HCT116 (cell line): Measurements from ENCODE around the gene PIN1. TPM values are rescaled to one million over a fixed set of nuclear protein-coding genes. Genes with fewer than 3 reads are reported as not detected.

Experiments used
- ATAC-seq: fragments of 200-7000 bp; cut with Tn5 transposase; 2 replicates; pipeline ENCODE4 v1.9.1; 2020; ENCODE audit warnings: mild to moderate bottlenecking, moderate library complexity
- BruUV-seq: library from RNA; stranded (reverse); fragments of 400-500 nt; replicated peaks from 2 replicates; lab custom pipeline; 2021; lab: Mats Ljungman, UMichigan
- CTCF ChIA-PET: fragments of 300-600 bp; sonication (Branson Sonifier 250); formaldehyde crosslinking; loops from one replicate; lab custom pipeline; 2021; ENCODE audit warnings: antibody characterized with exemption; lab: Charles Lee
- POLR2A ChIA-PET: fragments of 300-600, 350-600 bp; sonication (Branson Sonifier 250); formaldehyde crosslinking; loops from one replicate; lab custom pipeline; 2021; ENCODE audit warnings: antibody characterized with exemption; lab: Charles Lee
- RAD21 ChIA-PET, 2 experiments: fragments of 300-600 bp; sonication (Branson Sonifier 250); formaldehyde crosslinking; loops; one replicate each; lab custom pipeline; 2023; ENCODE audit warnings: low total read pairs in 2 of 2; ENCODE audit not compliant: uncharacterized antibody in 2 of 2, unreplicated experiment in 2 of 2, low non-redundant PET in 1 of 2; lab: Charles Lee
- DNase-seq: peaks from one replicate; pipeline ENCODE4 v3.0.0-alpha.2; 2010; ENCODE audit warnings: low read depth, low spot score
- H2AFZ ChIP-seq: fragments of 200-600 bp; shearing (Covaris generic), sonication (generic); 2 replicates; pipeline ENCODE4 v1.6.1; 2017; ENCODE audit warnings: low read depth, mixed run types, mixed read lengths, antibody characterized with exemption, low read length; ENCODE audit not compliant: poor library complexity, severe bottlenecking
- H3K27ac ChIP-seq: 2 replicates; pipeline ENCODE4 v1.5.1; 2012; ENCODE audit warnings: low read depth, low read length
- H3K27me3 ChIP-seq: fragments of 200-600 bp; sonication (generic); 2 replicates; pipeline ENCODE4 v1.6.1; 2016; ENCODE audit warnings: mixed run types, low read length, mixed read lengths; ENCODE audit not compliant: insufficient read depth
- H3K36me3 ChIP-seq, 2 experiments: fragments of 200-500 bp in 1 of 2; fragments of 200-600 bp in 1 of 2; sonication (Bioruptor generic) in 1 of 2; sonication (generic) in 1 of 2; 2 replicates each; pipeline versions ENCODE4 v1.5.1 to v1.6.1; 2014 to 2016; ENCODE audit warnings: low read length in 2 of 2, inconsistent platforms in 1 of 2, mixed read lengths in 1 of 2, mixed run types in 1 of 2; ENCODE audit not compliant: insufficient read depth in 2 of 2, control insufficient read depth in 1 of 2
- H3K4me1 ChIP-seq, 2 experiments: fragments of 200-600 bp in 1 of 2; sonication (generic) in 1 of 2; 2 replicates each; pipeline versions ENCODE4 v1.5.1 to v1.6.1; 2012 to 2017; ENCODE audit warnings: low read length in 2 of 2, inconsistent platforms in 1 of 2, mild to moderate bottlenecking in 1 of 2, mixed read lengths in 1 of 2, mixed run types in 1 of 2, moderate library complexity in 1 of 2; ENCODE audit not compliant: insufficient read depth in 2 of 2, control insufficient read depth in 1 of 2
- H3K4me2 ChIP-seq: fragments of 200-600 bp; sonication (generic); 2 replicates; pipeline ENCODE4 v1.6.1; 2017; ENCODE audit warnings: mixed run types, low read length, mixed read lengths
- H3K4me3 ChIP-seq, 2 experiments: fragments of 200-600 bp in 1 of 2; sonication (generic) in 1 of 2; replicated peaks in 1 of 2; 2 replicates each; pipeline ENCODE4 v1.5.1; 2011 to 2016; ENCODE audit warnings: low read length in 2 of 2, control low read depth in 1 of 2, low read depth in 1 of 2, mild to moderate bottlenecking in 1 of 2, mixed read lengths in 1 of 2, mixed run types in 1 of 2
- H3K79me2 ChIP-seq: fragments of 200-600 bp; sonication (generic); 2 replicates; pipeline ENCODE4 v1.6.1; 2017; ENCODE audit warnings: mild to moderate bottlenecking, mixed run types, low read length, moderate library complexity, mixed read lengths; ENCODE audit not compliant: insufficient read depth
- H3K9ac ChIP-seq: fragments of 200-600 bp; sonication (generic); 2 replicates; pipeline ENCODE4 v1.6.1; 2016; ENCODE audit warnings: low read length, mixed read lengths
- H3K9me2 ChIP-seq: fragments of 200-600 bp; sonication (generic), shearing (Covaris generic); 2 replicates; pipeline ENCODE4 v1.6.1; 2017; ENCODE audit warnings: mixed run types, mild to moderate bottlenecking, moderate library complexity; ENCODE audit not compliant: insufficient read depth
- H3K9me3 ChIP-seq, 2 experiments: fragments of 200-500 bp in 1 of 2; fragments of 200-600 bp in 1 of 2; sonication (Bioruptor generic) in 1 of 2; sonication (generic) in 1 of 2; 2 replicates each; pipeline ENCODE4 v1.6.1; 2014 to 2017; ENCODE audit warnings: low read length in 2 of 2, mixed read lengths in 2 of 2, inconsistent platforms in 1 of 2, low read depth in 1 of 2, mild to moderate bottlenecking in 1 of 2, mixed run types in 1 of 2, moderate library complexity in 1 of 2; ENCODE audit not compliant: control insufficient read depth in 1 of 2, insufficient read depth in 1 of 2
- H4K20me1 ChIP-seq: fragments of 200-600 bp; sonication (generic), shearing (Covaris generic); 2 replicates; pipeline ENCODE4 v1.6.1; 2017; ENCODE audit warnings: mixed run types, mild to moderate bottlenecking, moderate library complexity; ENCODE audit not compliant: insufficient read depth
- POLR2A ChIP-seq: IDR thresholded peaks from 2 replicates; pipeline ENCODE4 v1.7.0; 2011; ENCODE audit warnings: borderline replicate concordance; ENCODE audit not compliant: insufficient read depth, insufficient read length; ENCODE audit errors: extremely low read depth
- SRF ChIP-seq: IDR thresholded peaks from 2 replicates; pipeline ENCODE4 v1.6.1; 2012; ENCODE audit warnings: low read depth
- intact Hi-C: fragments of 100-400 bp; cut with micrococcal nuclease; formaldehyde crosslinking; loops from 2 replicates; pipeline ENCODE4 v1.10.0; 2022
- total RNA-seq: library from RNA; stranded (reverse); gene quantifications from one replicate; pipeline ENCODE4 v1.2.1, GENCODE V29; 2021; ENCODE audit not compliant: unreplicated experiment
- TF ChIP-seq, protein P1 (sequence below): IDR thresholded peaks from 2 replicates; pipeline ENCODE4 v1.6.1; 2012; ENCODE audit warnings: low read depth

Gene PIN1
- total RNA-seq, 1 experiment from 2014 or later = 78.9 TPM

DNA sequence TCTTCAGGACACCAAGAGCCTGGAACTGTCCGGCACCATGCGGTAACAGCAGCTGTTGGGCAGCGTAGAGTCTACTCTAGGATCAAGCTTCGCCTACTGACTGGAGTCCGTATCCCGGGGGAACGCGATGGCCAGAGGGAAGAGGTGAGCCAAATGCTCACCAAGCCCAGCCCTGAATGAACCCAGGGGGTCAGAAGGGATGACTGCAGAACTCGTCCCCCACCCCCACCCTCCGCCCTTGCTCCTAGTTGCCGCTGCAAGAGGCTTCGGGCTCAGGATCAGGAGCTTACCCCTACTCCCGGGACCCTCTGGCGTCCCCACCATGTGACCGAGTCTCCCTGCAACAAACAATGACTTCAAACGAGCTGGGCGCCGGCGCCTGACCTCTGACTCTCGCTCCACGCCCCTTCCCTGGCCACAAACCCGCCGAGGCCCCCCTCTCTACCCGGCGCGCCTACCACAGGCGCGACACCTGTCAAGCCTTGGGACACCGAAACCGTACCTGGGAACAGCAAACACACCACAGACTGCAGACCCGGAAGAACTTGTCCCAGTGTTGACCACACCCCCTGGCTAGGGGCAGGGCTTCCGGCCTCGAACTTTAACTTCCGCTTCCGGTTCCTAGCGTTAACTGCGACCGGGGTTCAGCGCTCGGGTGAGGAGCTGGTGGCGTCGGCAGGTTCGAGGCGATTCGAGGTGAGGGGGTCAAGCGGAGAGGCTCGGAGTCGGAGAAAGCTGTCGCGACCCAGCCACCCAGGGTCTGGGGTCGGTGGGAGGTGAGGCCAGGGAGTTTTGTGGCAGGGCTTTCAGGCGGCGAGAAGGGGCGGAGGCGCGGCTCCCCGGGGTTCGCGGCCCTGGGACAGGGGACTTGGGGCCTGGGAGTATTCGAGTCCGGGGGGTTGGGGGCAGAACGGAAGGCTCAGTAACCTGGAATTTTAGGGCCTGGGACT, 7.6 kb upstream of the PIN1 start, which contains the start of gene UBL5 (continued):
- TF ChIP-seq, protein P1, sequence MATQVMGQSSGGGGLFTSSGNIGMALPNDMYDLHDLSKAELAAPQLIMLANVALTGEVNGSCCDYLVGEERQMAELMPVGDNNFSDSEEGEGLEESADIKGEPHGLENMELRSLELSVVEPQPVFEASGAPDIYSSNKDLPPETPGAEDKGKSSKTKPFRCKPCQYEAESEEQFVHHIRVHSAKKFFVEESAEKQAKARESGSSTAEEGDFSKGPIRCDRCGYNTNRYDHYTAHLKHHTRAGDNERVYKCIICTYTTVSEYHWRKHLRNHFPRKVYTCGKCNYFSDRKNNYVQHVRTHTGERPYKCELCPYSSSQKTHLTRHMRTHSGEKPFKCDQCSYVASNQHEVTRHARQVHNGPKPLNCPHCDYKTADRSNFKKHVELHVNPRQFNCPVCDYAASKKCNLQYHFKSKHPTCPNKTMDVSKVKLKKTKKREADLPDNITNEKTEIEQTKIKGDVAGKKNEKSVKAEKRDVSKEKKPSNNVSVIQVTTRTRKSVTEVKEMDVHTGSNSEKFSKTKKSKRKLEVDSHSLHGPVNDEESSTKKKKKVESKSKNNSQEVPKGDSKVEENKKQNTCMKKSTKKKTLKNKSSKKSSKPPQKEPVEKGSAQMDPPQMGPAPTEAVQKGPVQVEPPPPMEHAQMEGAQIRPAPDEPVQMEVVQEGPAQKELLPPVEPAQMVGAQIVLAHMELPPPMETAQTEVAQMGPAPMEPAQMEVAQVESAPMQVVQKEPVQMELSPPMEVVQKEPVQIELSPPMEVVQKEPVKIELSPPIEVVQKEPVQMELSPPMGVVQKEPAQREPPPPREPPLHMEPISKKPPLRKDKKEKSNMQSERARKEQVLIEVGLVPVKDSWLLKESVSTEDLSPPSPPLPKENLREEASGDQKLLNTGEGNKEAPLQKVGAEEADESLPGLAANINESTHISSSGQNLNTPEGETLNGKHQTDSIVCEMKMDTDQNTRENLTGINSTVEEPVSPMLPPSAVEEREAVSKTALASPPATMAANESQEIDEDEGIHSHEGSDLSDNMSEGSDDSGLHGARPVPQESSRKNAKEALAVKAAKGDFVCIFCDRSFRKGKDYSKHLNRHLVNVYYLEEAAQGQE = no peak
- peak; percentile 82 for TF ChIP-seq POLR2A
- TF ChIP-seq, all 23 proteins: peak for 12

DNA sequence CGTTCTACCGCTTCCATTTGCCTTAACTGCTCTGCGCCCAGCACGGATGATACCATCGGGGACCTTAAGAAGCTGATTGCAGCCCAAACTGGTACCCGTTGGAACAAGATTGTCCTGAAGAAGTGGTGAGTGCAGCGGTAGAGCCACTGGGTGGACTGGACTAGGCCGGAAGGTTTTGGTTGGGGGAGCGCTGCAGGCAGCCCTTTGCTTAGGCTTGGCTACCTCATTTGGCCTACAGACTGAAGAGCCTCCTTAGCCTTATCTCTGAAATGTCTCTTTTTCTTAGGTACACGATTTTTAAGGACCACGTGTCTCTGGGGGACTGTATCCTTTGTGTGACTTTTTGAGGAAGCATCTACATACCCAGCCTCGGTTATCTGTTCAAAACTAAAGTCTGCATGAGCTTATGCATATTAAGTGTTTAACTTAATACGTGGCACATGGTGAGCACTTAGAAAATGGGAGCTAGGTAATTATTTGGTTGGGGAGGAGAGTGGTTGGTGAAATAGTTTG, 6.5 kb upstream of the PIN1 start:
- peaks cover 5 to 10% of the 10 kb centered on the region in 2 experiments; a peak in 2 of 4 replicates for H3K4me1 ChIP-seq
- H3K9me3 ChIP-seq = no peaks in the 10 kb centered on the region
- peaks cover 59% of the 10 kb centered on the region for H3K79me2 ChIP-seq
- BruUV-seq = no TSS peak
- POLR2A ChIA-PET = interaction anchor here (1.6 kb wide), 1 partner anchor 10 kb away, joined by 11 read pairs; the partner anchor contains the start of gene FBXL12
- H3K9ac ChIP-seq = peak overlapping the region; percentile 84
- H4K20me1 ChIP-seq = no peaks in the 10 kb centered on the region
- CTCF ChIA-PET = no interaction called here
- RAD21 ChIA-PET = no interaction called here
- H3K9me2 ChIP-seq = no peaks in the 10 kb centered on the region
- H3K27ac ChIP-seq = peak overlapping the region; percentile 64
- ATAC-seq (no peak), DNase-seq (no peak)
- H3K27me3 ChIP-seq = no peaks in the 10 kb centered on the region
- peaks cover 8 to 9% of the 10 kb centered on the region in 2 experiments; a peak in 3 of 4 replicates for H3K36me3 ChIP-seq
- H2AFZ ChIP-seq = no peak overlapping the region
- H3K4me3 ChIP-seq = peak overlapping the region; percentile 99 to 100
- TF ChIP-seq, protein P1 = no peak
- TF ChIP-seq SRF = no peak
- intact Hi-C loops = no loop called here
- H3K4me2 ChIP-seq = peak overlapping the region; percentile 89
